Measurements from ENCODE around the gene GRIK1.

The GRIK1 gene

DNA sequence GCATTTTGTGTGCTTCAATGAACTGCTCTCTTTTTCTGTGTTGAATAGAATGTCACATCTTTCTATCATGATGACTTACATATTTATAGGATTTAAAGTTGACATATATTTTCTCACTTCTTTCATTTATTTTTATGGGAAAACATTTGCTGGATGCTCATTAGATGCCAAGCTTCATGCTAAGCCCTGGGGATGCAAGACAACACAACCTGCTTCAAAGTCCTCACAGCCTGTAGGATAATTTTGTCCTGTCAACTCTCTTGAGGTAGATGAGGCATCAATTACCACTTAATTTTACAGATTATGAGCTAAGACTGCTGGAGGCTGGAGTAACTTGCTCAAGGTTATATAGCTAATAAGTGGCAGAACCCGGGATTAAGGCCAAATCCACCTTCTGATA, 264.3 kb downstream of the GRIK1 start:
- Mint-ChIP-seq H3K4me1 (no peaks in the 10 kb centered on the region), H3K4me3 (no peak overlapping the region), H3K36me3 (ENCODE audit: low read depth) (no peaks in the 10 kb centered on the region), H3K27me3 (ENCODE audit: low read depth) (no peaks in the 10 kb centered on the region), H3K27ac (no peak overlapping the region), H3K9me3 (no peaks in the 10 kb centered on the region)
- TF ChIP-seq, protein P1, sequence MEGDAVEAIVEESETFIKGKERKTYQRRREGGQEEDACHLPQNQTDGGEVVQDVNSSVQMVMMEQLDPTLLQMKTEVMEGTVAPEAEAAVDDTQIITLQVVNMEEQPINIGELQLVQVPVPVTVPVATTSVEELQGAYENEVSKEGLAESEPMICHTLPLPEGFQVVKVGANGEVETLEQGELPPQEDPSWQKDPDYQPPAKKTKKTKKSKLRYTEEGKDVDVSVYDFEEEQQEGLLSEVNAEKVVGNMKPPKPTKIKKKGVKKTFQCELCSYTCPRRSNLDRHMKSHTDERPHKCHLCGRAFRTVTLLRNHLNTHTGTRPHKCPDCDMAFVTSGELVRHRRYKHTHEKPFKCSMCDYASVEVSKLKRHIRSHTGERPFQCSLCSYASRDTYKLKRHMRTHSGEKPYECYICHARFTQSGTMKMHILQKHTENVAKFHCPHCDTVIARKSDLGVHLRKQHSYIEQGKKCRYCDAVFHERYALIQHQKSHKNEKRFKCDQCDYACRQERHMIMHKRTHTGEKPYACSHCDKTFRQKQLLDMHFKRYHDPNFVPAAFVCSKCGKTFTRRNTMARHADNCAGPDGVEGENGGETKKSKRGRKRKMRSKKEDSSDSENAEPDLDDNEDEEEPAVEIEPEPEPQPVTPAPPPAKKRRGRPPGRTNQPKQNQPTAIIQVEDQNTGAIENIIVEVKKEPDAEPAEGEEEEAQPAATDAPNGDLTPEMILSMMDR (IDR thresholded peaks at IDR 0.05; ENCODE audit: unreplicated experiment in 3 of 3): no peak

DNA sequence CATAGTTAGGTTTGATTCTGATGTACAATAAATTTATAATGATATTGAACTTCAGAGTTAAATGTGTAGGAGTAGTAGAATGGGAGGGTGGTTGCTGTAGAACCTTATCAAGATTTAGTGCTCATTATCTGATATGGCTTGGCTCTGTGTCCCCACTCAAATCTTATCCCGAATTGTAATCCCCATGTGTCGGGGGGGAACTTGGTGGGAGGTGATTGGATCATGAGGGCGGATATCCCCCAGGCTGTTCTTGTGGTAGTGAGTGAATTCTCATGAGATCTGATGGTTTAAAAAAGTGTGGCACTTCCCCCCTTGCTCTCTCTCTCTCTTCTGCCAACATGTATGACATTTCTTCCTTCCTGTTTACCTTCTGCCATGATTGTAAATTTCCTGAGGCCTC, 265.5 kb downstream of the GRIK1 start:
- H3K4me1 Mint-ChIP-seq: no peaks in the 10 kb centered on the region
- no peaks in the 10 kb centered on the region for H3K36me3 Mint-ChIP-seq (ENCODE audit: low read depth)
- H3K9me3 Mint-ChIP-seq: no peaks in the 10 kb centered on the region
- no peak overlapping the region for H3K4me3 Mint-ChIP-seq
- TF ChIP-seq, protein P1 (IDR thresholded peaks at IDR 0.05; ENCODE audit: unreplicated experiment in 3 of 3): no peak
- H3K27ac Mint-ChIP-seq: no peak overlapping the region
- H3K27me3 Mint-ChIP-seq (ENCODE audit: low read depth): no peaks in the 10 kb centered on the region

DNA sequence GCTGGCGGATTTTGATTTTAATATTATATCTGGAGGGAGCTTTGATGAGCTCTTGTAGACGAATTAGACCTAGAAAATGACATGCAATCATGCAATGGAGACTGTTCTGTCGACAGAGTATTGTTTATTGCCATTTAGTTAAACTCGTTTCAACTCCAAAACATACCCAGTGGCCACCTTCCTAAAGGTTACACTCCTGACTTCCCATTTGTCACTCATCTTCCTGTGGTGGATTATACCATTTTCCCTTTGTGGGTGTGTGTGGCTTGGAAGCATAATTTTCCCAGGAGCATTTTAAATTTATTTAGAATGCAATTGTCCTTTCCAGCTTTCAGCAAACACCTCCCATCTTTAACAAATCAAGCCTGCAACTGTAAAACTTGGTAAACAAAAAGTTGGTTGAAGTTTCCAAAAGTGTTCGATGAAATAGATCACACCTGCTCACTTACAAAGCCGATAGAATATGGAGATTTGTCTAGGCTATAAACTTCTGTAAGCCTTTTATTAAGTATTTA, 266.6 kb downstream of the GRIK1 start:
- Mint-ChIP-seq H3K4me1 (no peaks in the 10 kb centered on the region), H3K9me3 (no peaks in the 10 kb centered on the region), H3K27me3 (ENCODE audit: low read depth) (no peaks in the 10 kb centered on the region), H3K27ac (no peak overlapping the region), H3K36me3 (ENCODE audit: low read depth) (no peaks in the 10 kb centered on the region), H3K4me3 (no peak overlapping the region)
- TF ChIP-seq, protein P1 (IDR thresholded peaks at IDR 0.05; ENCODE audit: unreplicated experiment in 3 of 3): no peak

DNA sequence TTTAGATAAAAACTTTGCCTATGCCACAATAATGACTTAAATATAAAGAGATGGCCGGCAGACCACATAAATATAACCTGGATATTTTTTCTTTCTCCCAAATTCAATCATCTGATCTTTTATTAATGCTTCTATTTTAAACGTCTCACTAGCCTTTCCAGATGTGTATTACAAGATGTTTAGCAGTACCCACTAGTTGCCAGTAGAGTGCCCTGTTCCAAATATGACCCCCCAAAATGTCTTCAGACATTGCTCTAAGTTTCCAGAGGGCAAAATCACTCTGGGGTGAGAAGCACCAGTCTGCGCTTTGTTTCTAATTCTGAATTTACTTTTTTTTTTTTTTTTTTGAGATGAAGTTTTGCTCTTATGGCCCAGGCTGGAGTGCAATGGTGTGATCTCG, 268.1 kb downstream of the GRIK1 start:
- H3K4me1 Mint-ChIP-seq: no peaks in the 10 kb centered on the region
- H3K9me3 Mint-ChIP-seq: no peaks in the 10 kb centered on the region
- no peak overlapping the region for H3K4me3 Mint-ChIP-seq
- no peak overlapping the region for H3K27ac Mint-ChIP-seq
- TF ChIP-seq, protein P1 (IDR thresholded peaks at IDR 0.05; ENCODE audit: unreplicated experiment in 3 of 3): no peak
- H3K27me3 Mint-ChIP-seq (ENCODE audit: low read depth): no peaks in the 10 kb centered on the region
- H3K36me3 Mint-ChIP-seq (ENCODE audit: low read depth): no peaks in the 10 kb centered on the region

DNA sequence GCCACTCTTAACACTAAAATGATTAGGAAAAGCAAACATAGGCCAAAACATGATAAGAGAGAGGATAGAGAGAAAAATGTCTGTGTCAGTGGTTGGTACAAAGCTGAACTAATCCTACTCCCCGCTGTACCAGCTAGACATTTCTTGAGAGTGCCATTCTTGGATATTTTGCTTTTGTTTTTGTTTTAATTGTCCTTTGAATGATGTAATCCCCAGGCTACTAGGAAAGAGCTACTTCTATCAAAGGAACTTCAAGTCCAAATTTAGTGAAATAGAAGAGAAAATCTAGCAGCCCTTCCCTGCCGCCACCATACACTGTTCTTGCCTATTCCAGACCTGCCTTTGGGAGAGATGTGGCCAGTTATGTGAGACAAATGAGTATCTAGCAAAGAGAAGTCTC, 269.6 kb downstream of the GRIK1 start:
- Mint-ChIP-seq H3K36me3 (ENCODE audit: low read depth) (no peaks in the 10 kb centered on the region), H3K9me3 (no peaks in the 10 kb centered on the region), H3K4me1 (no peaks in the 10 kb centered on the region), H3K4me3 (no peak overlapping the region), H3K27ac (no peak overlapping the region), H3K27me3 (ENCODE audit: low read depth) (no peaks in the 10 kb centered on the region)
- TF ChIP-seq, protein P1 (IDR thresholded peaks at IDR 0.05; ENCODE audit: unreplicated experiment in 3 of 3): no peak

DNA sequence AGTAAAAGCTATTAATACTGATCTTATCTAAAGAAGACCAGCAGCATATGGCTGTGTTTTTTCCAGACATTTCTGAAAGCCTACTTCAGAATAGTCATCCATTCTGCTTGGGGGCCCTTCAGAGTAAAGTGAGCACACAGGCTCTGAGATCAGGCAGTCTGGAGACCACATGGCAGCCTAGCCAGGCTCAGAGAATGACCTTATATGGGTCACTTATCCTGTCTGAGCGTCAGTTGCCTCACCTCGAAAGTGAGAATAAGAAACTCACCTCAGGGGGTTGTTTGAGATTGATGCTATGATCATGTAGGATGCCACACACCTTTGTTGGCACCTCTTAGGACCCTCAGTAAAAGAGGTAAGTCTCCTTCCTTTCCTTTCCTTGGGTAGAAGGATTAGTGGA, 270.4 kb downstream of the GRIK1 start:
- no peaks in the 10 kb centered on the region for H3K27me3 Mint-ChIP-seq (ENCODE audit: low read depth)
- H3K27ac Mint-ChIP-seq: no peak overlapping the region
- no peaks in the 10 kb centered on the region for H3K36me3 Mint-ChIP-seq (ENCODE audit: low read depth)
- TF ChIP-seq, protein P1 (IDR thresholded peaks at IDR 0.05; ENCODE audit: unreplicated experiment in 3 of 3): no peak
- H3K4me3 Mint-ChIP-seq: no peak overlapping the region
- no peaks in the 10 kb centered on the region for H3K9me3 Mint-ChIP-seq
- no peaks in the 10 kb centered on the region for H3K4me1 Mint-ChIP-seq

All from nephron (organoid).